Tibial artery (tissue), 4 donors: ENCODE measurements around the gene BICC1.

Experiments used
- DNase-seq, 2 donors: peaks; one replicate each; pipeline ENCODE4 v3.0.0-alpha.2; 2019
- H3K27ac ChIP-seq, 2 donors: fragments of 200-600 bp; sonication (generic) in 1 of 2; 1 replicate in 1 of 2; 2 replicates in 1 of 2; pipeline ENCODE4 v1.5.1; 2018 to 2019; ENCODE audit warnings: mild to moderate bottlenecking in 1 of 2
- H3K27me3 ChIP-seq, 2 donors: fragments of 200-600 bp; sonication (generic) in 1 of 2; one replicate each; pipeline versions ENCODE4 v1.5.1 to v1.6.0; 2016 to 2019
- H3K36me3 ChIP-seq, 3 donors: fragments of 200-600 bp; sonication (generic) in 2 of 3; one replicate each; pipeline ENCODE4 v1.5.1; 2016 to 2019; ENCODE audit warnings: mild to moderate bottlenecking in 2 of 3
- H3K4me1 ChIP-seq, 4 donors: fragments of 200-600 bp; sonication (generic) in 2 of 4; 1 replicate in 3 of 4; 2 replicates in 1 of 4; pipeline ENCODE4 v1.5.1; 2016 to 2019
- H3K4me3 ChIP-seq, 2 donors: fragments of 200-600 bp; sonication (generic) in 1 of 2; 1 replicate in 1 of 2; 2 replicates in 1 of 2; pipeline ENCODE4 v1.5.1; 2018 to 2019; ENCODE audit warnings: mild to moderate bottlenecking in 2 of 2
- H3K9me3 ChIP-seq, 3 donors: fragments of 200-600 bp; sonication (generic) in 1 of 3; one replicate each; pipeline ENCODE4 v1.5.1; 2016 to 2019
- CTCF ChIP-seq, 2 experiments: fragments of 200-600 bp in 1 of 2; fragments of 450-650 bp in 1 of 2; IDR thresholded peaks; one replicate each; pipeline ENCODE4 v1.5.1; 2017 to 2019; ENCODE audit warnings: antibody characterized with exemption in 2 of 2, mild to moderate bottlenecking in 1 of 2, moderate library complexity in 1 of 2
- intact Hi-C: fragments of 100-400 bp; cut with DNase I; formaldehyde crosslinking; loops from one replicate; pipeline ENCODE4 v1.15.0; 2023; ENCODE audit warnings: low total_unique reads

The BICC1 gene

DNA sequence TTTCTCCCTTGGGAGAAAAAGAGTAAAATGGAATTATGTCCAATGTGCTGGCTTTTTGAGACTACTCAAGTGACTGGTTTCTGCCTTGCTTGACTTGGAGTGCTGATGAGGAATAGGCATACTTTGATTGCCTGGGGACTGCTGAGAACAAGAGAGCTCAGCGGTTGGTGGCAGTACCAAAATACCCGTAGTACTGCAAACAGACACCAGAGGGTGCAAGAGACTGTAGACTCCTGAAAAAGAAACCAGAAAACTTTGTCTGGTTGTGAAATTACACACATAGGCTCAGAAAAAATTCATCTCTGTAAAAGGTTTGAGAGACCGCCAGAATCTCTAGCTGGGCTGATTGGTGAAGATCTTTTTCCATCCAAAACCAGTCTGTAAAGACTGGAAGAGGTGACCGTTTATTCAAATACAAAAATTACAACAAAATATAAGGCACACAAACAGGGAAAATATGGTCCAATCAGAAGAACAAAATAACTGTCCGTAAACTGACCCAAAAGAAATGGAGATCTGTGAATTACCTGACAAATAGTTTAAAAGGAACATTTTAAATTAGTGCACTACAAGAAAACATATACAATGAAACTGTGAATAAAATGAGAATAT lies 18.5 kb downstream of the BICC1 start:
- Histone ChIP-seq H3K27me3 (no peaks in the 10 kb centered on the region), H3K4me1 (peaks cover 0 to 12% (median 0%) of the 10 kb centered on the region in 4 donors), H3K36me3 (no peaks in the 10 kb centered on the region), H3K4me3 (no peak overlapping the region), H3K9me3 (peaks cover 0 to 4% (median 4%) of the 10 kb centered on the region in 3 donors), H3K27ac (no peak overlapping the region)
- peak in 1 of 2 donors; percentile 55 for DNase-seq
- TF ChIP-seq CTCF (IDR thresholded peaks at IDR 0.05) = peak; percentile 61 to 74
- intact Hi-C loops = no loop called here

DNA sequence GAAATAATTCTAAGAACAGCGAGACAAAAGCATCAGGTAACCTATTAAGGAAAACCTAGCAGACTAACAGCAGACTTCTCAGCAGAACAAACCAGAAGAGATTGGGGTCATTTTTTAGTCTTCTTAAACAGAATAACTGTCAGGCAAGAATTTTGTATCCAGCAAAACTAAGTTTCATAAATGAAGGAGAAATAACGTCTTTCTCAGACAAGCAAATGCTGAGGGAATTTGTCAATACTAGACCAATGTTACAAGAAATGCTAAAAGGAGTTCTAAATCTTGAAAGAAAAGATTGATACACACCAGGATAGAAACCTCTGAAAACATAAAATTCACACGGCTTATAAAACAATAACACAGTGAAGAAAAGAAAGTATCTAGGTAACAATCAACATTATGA lies 22.6 kb downstream of the BICC1 start:
- no peak for TF ChIP-seq CTCF (IDR thresholded peaks at IDR 0.05)
- Histone ChIP-seq H3K27me3 (no peaks in the 10 kb centered on the region), H3K4me3 (no peak overlapping the region), H3K36me3 (no peaks in the 10 kb centered on the region), H3K9me3 (peaks cover 0 to 17% (median 4%) of the 10 kb centered on the region in 3 donors), H3K27ac (no peak overlapping the region), H3K4me1 (no peaks in the 10 kb centered on the region)
- intact Hi-C loops = no loop called here
- no peak for DNase-seq

- no peak overlapping the region for H3K27ac ChIP-seq
Observed at GRCh38 chr10:58543141-58543540, 30.5 kb downstream of the BICC1 start.

GRCh38 chr10:58544135-58544534 lies 31.5 kb downstream of the BICC1 start:
- no peak overlapping the region for H3K4me3 ChIP-seq
- H3K9me3 ChIP-seq = peaks cover 0 to under 1% (median 0%) of the 10 kb centered on the region in 3 donors
- no peaks in the 10 kb centered on the region for H3K36me3 ChIP-seq
- H3K27me3 ChIP-seq = no peaks in the 10 kb centered on the region
- intact Hi-C loops = no loop called here
- DNase-seq = no peak
- no peak overlapping the region for H3K27ac ChIP-seq
- no peak for TF ChIP-seq CTCF (IDR thresholded peaks at IDR 0.05)
- peaks cover 0 to 22% (median 3%) of the 10 kb centered on the region in 4 donors for H3K4me1 ChIP-seq

More at GRCh38 chr10:58543141-58543540, 30.5 kb downstream of the BICC1 start:
- intact Hi-C loops = no loop called here
- H3K4me1 ChIP-seq = peaks cover 0 to 22% (median 3%) of the 10 kb centered on the region in 4 donors
- no peak overlapping the region for H3K4me3 ChIP-seq
- no peaks in the 10 kb centered on the region for H3K27me3 ChIP-seq
- peaks cover 0 to 10% (median 0%) of the 10 kb centered on the region in 3 donors for H3K9me3 ChIP-seq
- DNase-seq = no peak
- no peak for TF ChIP-seq CTCF (IDR thresholded peaks at IDR 0.05)
- H3K36me3 ChIP-seq = no peaks in the 10 kb centered on the region

GRCh38 chr10:58545427-58545826 lies 32.8 kb downstream of the BICC1 start:
- no peaks in the 10 kb centered on the region for H3K27me3 ChIP-seq
- H3K4me1 ChIP-seq = peaks cover 0 to 22% (median 3%) of the 10 kb centered on the region in 4 donors
- DNase-seq = no peak
- H3K9me3 ChIP-seq = no peaks in the 10 kb centered on the region
- no peak overlapping the region for H3K4me3 ChIP-seq
- no peaks in the 10 kb centered on the region for H3K36me3 ChIP-seq
- TF ChIP-seq CTCF (IDR thresholded peaks at IDR 0.05) = no peak
- intact Hi-C loops = no loop called here
- H3K27ac ChIP-seq = no peak overlapping the region
